Testis (tissue), 2 donors: ENCODE results near the gene PLCL2.
"Not testable (repeated sequence)": the region's sequence is repeated elsewhere in the genome, so short reads cannot be mapped to it uniquely, and the experiment has no call there.

ENCODE experiments used
- POLR2A ChIP-seq: fragments of 450-650 bp; IDR thresholded peaks from one replicate; pipeline ENCODE4 v1.6.1; 2017; ENCODE audit warnings: antibody characterized with exemption, mild to moderate bottlenecking, moderate library complexity
- TF ChIP-seq, protein P1 (sequence below), 3 experiments: fragments of 450-650 bp in 2 of 3; fragments of 200-600 bp in 1 of 3; sonication (generic) in 1 of 3; IDR thresholded peaks; one replicate each; pipeline ENCODE4 v1.5.1; 2016 to 2019; ENCODE audit warnings: antibody characterized with exemption in 3 of 3, mild to moderate bottlenecking in 2 of 3, moderate library complexity in 1 of 3

- TF ChIP-seq, protein P1, sequence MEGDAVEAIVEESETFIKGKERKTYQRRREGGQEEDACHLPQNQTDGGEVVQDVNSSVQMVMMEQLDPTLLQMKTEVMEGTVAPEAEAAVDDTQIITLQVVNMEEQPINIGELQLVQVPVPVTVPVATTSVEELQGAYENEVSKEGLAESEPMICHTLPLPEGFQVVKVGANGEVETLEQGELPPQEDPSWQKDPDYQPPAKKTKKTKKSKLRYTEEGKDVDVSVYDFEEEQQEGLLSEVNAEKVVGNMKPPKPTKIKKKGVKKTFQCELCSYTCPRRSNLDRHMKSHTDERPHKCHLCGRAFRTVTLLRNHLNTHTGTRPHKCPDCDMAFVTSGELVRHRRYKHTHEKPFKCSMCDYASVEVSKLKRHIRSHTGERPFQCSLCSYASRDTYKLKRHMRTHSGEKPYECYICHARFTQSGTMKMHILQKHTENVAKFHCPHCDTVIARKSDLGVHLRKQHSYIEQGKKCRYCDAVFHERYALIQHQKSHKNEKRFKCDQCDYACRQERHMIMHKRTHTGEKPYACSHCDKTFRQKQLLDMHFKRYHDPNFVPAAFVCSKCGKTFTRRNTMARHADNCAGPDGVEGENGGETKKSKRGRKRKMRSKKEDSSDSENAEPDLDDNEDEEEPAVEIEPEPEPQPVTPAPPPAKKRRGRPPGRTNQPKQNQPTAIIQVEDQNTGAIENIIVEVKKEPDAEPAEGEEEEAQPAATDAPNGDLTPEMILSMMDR (IDR thresholded peaks at IDR 0.05): not testable (repeated sequence)
- TF ChIP-seq POLR2A: not testable (repeated sequence)
Observed at GRCh38 chr3:16980526-16980925, 95.8 kb downstream of the PLCL2 start.
